Measurements from ENCODE around the gene RPS6KB2.

DNA sequence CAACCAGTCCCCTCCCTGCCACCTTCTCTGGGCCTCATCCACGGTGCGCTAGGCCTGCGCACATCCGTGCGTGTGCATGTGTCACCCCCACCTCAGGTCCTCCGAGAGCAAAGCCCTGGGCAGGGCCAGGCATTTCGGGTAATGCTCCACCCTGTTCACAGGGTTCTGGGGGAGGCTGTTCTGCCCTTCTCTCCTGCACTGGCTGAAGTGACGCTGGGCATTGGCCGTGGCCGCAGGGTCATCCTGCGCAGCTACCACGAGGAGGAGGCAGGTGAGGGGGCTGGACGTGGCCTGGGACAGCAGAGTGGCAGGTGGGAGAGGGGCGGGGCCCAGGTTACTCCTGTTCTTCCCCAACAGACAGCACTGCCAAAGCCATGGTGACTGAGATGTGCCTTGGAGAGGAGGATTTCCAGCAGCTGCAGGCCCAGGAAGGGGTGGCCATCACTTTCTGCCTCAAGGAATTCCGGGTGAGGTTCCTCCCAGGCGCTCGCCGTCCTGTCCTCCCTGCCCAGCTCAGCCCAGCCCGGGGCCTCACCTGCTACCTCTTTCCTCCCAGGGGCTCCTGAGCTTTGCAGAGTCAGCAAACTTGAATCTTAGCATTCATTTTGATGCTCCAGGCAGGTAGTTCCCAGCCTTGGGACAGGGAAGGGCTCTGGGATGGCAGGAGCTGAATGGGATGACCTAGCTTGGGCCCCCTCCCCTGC, 32.6 kb upstream of the RPS6KB2 start:
- TF ChIP-seq ATF3 (IDR thresholded peaks at IDR 0.05) (no peak), ZFX (IDR thresholded peaks at IDR 0.05) (no peak), POLR2AphosphoS5 (IDR thresholded peaks at IDR 0.05; ENCODE audit: low read depth, low read length) (no peak; the same call in 1 of the 2 replicates), POLR2A (IDR thresholded peaks at IDR 0.05; ENCODE audit: borderline replicate concordance, extremely low read depth, insufficient read depth, insufficient read length) (no peak), EZH2 (IDR thresholded peaks at IDR 0.05) (no peak), REST (IDR thresholded peaks at IDR 0.05; ENCODE audit: low read depth) (no peak), ZBTB33 (IDR thresholded peaks at IDR 0.05; ENCODE audit: extremely low read depth, insufficient replicate concordance, low read length) (no peak), EGR1 (IDR thresholded peaks at IDR 0.05; ENCODE audit: low read depth) (no peak), YY1 (IDR thresholded peaks at IDR 0.05; ENCODE audit: extremely low read depth, insufficient replicate concordance, low read depth, low read length) (no peak), FOSL1 (IDR thresholded peaks at IDR 0.05; ENCODE audit: low read depth) (no peak), RAD21 (IDR thresholded peaks at IDR 0.05; ENCODE audit: low read depth) (no peak), SIN3A (IDR thresholded peaks at IDR 0.05; ENCODE audit: low read depth) (no peak), CEBPB (IDR thresholded peaks at IDR 0.05; ENCODE audit: low read depth) (no peak)
- TF ChIP-seq, protein P1, sequence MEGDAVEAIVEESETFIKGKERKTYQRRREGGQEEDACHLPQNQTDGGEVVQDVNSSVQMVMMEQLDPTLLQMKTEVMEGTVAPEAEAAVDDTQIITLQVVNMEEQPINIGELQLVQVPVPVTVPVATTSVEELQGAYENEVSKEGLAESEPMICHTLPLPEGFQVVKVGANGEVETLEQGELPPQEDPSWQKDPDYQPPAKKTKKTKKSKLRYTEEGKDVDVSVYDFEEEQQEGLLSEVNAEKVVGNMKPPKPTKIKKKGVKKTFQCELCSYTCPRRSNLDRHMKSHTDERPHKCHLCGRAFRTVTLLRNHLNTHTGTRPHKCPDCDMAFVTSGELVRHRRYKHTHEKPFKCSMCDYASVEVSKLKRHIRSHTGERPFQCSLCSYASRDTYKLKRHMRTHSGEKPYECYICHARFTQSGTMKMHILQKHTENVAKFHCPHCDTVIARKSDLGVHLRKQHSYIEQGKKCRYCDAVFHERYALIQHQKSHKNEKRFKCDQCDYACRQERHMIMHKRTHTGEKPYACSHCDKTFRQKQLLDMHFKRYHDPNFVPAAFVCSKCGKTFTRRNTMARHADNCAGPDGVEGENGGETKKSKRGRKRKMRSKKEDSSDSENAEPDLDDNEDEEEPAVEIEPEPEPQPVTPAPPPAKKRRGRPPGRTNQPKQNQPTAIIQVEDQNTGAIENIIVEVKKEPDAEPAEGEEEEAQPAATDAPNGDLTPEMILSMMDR (IDR thresholded peaks at IDR 0.05 in 2 of 3, conservative IDR thresholded peaks at IDR 0.05 in 1 of 3; ENCODE audit: borderline replicate concordance in 1 of 3, insufficient read depth in 1 of 3, low read depth in 2 of 3, low read length in 2 of 3), result no peak
